NCI-H2029 (cell line): ENCODE data around the gene PRKAG2.

Source experiments
- DNase-seq: peaks from one replicate; lab custom pipeline; 2025; lab: John Stamatoyannopoulos, UW

Gene PRKAG2

GRCh38 chr7:151724920-151725584 lies 151.9 kb downstream of the PRKAG2 start:
- DNase-seq: no peak

GRCh38 chr7:151724250-151724915 lies 152.5 kb downstream of the PRKAG2 start:
- DNase-seq: no peak

- DNase-seq: no peak
Measured at GRCh38 chr7:151723321-151723720, 153.6 kb downstream of the PRKAG2 start.

- no peak for DNase-seq
Measured at GRCh38 chr7:151722533-151722932, 154.4 kb downstream of the PRKAG2 start.

- DNase-seq: no peak
Measured at GRCh38 chr7:151721694-151722093, 155.2 kb downstream of the PRKAG2 start.

GRCh38 chr7:151721236-151721635 lies 155.7 kb downstream of the PRKAG2 start:
- DNase-seq: no peak

- DNase-seq: no peak
Measured at GRCh38 chr7:151720280-151720679, 156.6 kb downstream of the PRKAG2 start.

- DNase-seq: no peak
Measured at GRCh38 chr7:151719897-151720242, 157.0 kb downstream of the PRKAG2 start.

GRCh38 chr7:151719031-151719896 lies 157.7 kb downstream of the PRKAG2 start:
- DNase-seq: no peak

GRCh38 chr7:151717918-151718317 lies 159.0 kb downstream of the PRKAG2 start:
- no peak for DNase-seq

- DNase-seq: peak; percentile 20
Measured at GRCh38 chr7:151717415-151717814, 159.5 kb downstream of the PRKAG2 start.

GRCh38 chr7:151716323-151716722 lies 160.6 kb downstream of the PRKAG2 start:
- DNase-seq: peak; percentile 8

GRCh38 chr7:151715666-151716315 lies 161.1 kb downstream of the PRKAG2 start:
- no peak for DNase-seq

- no peak for DNase-seq
Measured at GRCh38 chr7:151714201-151714600, 162.7 kb downstream of the PRKAG2 start.

GRCh38 chr7:151712810-151713125 lies 164.1 kb downstream of the PRKAG2 start:
- DNase-seq: no peak

GRCh38 chr7:151711906-151712809 lies 164.8 kb downstream of the PRKAG2 start:
- DNase-seq: peak; percentile 82

GRCh38 chr7:151711435-151711872 lies 165.5 kb downstream of the PRKAG2 start:
- no peak for DNase-seq

GRCh38 chr7:151710646-151711434 lies 166.1 kb downstream of the PRKAG2 start:
- DNase-seq: no peak

GRCh38 chr7:151710121-151710640 lies 166.7 kb downstream of the PRKAG2 start:
- DNase-seq: no peak
